PFSK-1 (cell line): ENCODE measurements around the gene ZNF786.

Source experiments
- FOXP2 ChIP-seq: optimal IDR thresholded peaks from 2 replicates; pipeline ENCODE3; 2011; ENCODE audit warnings: borderline replicate concordance, control low read depth, inconsistent platforms; ENCODE audit not compliant: insufficient read depth; ENCODE audit errors: extremely low read length, extremely low read depth
- POLR2AphosphoS5 ChIP-seq: IDR thresholded peaks from 2 replicates; pipeline ENCODE4 v1.6.1; 2012; ENCODE audit warnings: low read depth, mild to moderate bottlenecking, control low read depth, low read length, moderate library complexity
- REST ChIP-seq, 2 experiments: IDR thresholded peaks; 2 replicates each; pipeline versions ENCODE4 v1.6.1 to v1.8.0; 2011 to 2012; ENCODE audit warnings: low read depth in 2 of 2, low read length in 2 of 2, control low read depth in 1 of 2, inconsistent platforms in 1 of 2, mild to moderate bottlenecking in 1 of 2, moderate library complexity in 1 of 2; ENCODE audit not compliant: insufficient read depth in 1 of 2
- SIN3A ChIP-seq: IDR thresholded peaks from 2 replicates; pipeline ENCODE4 v1.6.1; 2012; ENCODE audit warnings: mild to moderate bottlenecking, low read length, moderate library complexity, borderline replicate concordance; ENCODE audit not compliant: insufficient read depth
- TAF1 ChIP-seq: IDR thresholded peaks from 2 replicates; pipeline ENCODE4 v1.6.1; 2012; ENCODE audit warnings: low read length, control low read depth, borderline replicate concordance; ENCODE audit not compliant: insufficient read depth

Gene ZNF786

GRCh38 chr7:149046416-149046815, 44.1 kb downstream of the ZNF786 start:
- no peak for TF ChIP-seq SIN3A
- no peak for TF ChIP-seq POLR2AphosphoS5
- no peak for TF ChIP-seq REST (IDR thresholded peaks at IDR 0.05; ENCODE audit: insufficient read depth in 1 of 2, low read depth in 2 of 2, low read length in 2 of 2)
- TF ChIP-seq TAF1: no peak
- no peak for TF ChIP-seq FOXP2

- no peak for TF ChIP-seq REST (IDR thresholded peaks at IDR 0.05; ENCODE audit: insufficient read depth in 1 of 2, low read depth in 2 of 2, low read length in 2 of 2)
- TF ChIP-seq FOXP2: no peak
- TF ChIP-seq POLR2AphosphoS5: no peak
- TF ChIP-seq TAF1: no peak
- TF ChIP-seq SIN3A: no peak
Measured at GRCh38 chr7:149043936-149044335, 46.6 kb downstream of the ZNF786 start.

GRCh38 chr7:149041350-149041749, 49.2 kb downstream of the ZNF786 start:
- no peak for TF ChIP-seq POLR2AphosphoS5
- TF ChIP-seq FOXP2: no peak
- no peak for TF ChIP-seq REST (IDR thresholded peaks at IDR 0.05; ENCODE audit: insufficient read depth in 1 of 2, low read depth in 2 of 2, low read length in 2 of 2)
- TF ChIP-seq SIN3A: no peak
- no peak for TF ChIP-seq TAF1

- TF ChIP-seq FOXP2: no peak
- TF ChIP-seq POLR2AphosphoS5: no peak
- TF ChIP-seq TAF1: no peak
- no peak for TF ChIP-seq REST (IDR thresholded peaks at IDR 0.05; ENCODE audit: insufficient read depth in 1 of 2, low read depth in 2 of 2, low read length in 2 of 2)
- TF ChIP-seq SIN3A: no peak
Measured at GRCh38 chr7:149036676-149037075, 53.8 kb downstream of the ZNF786 start.

DNA sequence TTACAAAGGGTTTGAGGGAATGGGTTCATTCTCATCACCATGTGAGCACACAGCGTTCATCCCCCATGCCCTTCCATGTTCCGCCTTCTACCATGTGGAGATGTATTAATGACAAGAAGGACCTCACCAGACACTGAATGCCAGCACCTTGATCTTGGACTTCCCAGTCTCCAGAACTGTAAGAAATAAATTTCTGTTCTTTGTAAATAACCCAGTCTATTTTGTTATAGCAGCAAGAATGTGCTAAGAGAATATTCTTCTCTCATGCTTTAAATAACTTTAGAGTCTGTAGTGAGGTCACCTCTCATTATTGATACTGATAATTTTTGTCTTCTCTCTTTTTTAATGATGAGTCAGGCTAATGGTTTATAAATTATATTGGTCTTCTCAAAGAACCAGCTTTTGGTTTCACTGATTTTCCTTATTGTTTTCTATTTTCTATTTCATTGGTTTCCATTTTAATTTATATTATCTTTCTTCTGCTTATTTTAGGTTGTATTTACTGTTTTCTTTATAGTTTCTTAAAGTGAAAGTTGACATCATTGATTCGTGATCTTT, 59.1 kb downstream of the ZNF786 start:
- TF ChIP-seq POLR2AphosphoS5 (no peak), FOXP2 (no peak), REST (IDR thresholded peaks at IDR 0.05; ENCODE audit: insufficient read depth in 1 of 2, low read depth in 2 of 2, low read length in 2 of 2) (no peak), SIN3A (no peak), TAF1 (no peak)
